ENCODE data around the gene WFDC1.

Gene WFDC1

GRCh38 chr16:84379008-84379708 lies 84.5 kb downstream of the WFDC1 start:
- no peak overlapping the region for H3K4me3 ChIP-seq (ENCODE audit: low read depth, low read length)
- no peak for DNase-seq (ENCODE audit: low read depth)
- no peak for TF ChIP-seq CTCF (IDR thresholded peaks at IDR 0.05; ENCODE audit: low read depth, low read length, missing control alignments)
